ENCODE measurements around the gene VRK3. TPM values are rescaled to one million over a fixed set of nuclear protein-coding genes. Genes with fewer than 3 reads are reported as not detected.

The VRK3 gene
- total and polyA plus RNA-seq, 2 donors (not counting 3 experiments of a cell fraction or from before 2014, with no cell fraction given) = 20.4 to 36.0 TPM

DNA sequence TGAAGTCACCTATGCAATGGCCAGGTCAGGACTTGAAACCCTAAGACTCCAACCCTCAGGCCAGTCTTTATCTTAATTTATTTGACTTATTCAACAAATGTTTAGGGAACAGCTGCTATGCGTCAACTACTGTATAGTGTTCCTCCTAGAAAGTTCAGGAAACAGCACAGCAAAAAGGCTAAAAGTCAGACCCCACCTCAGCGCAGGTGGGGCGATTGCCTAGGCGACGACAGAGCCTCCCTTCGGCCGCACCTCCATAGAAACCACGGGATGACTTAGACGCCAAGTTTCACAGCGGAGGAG is 502 bp downstream of the VRK3 start:
- no peak for FAIRE-seq
- POLR2A ChIA-PET = no interaction called here
- BruUV-seq (replicated peaks) = TSS peak; percentile 78

GRCh38 chr19:50022823-50023222 is 2.3 kb downstream of the VRK3 start:
- intact Hi-C loops (cut with micrococcal nuclease) = no loop called here
- Histone ChIP-seq H3K4me2 (ENCODE audit: insufficient read depth, low read length) (no peak overlapping the region), H3K27ac (ENCODE audit: insufficient read depth, low read depth, low read length) (no peak overlapping the region), H3K27me3 (ENCODE audit: control insufficient read depth in 2 of 2, insufficient read depth in 2 of 2, low read length in 2 of 2) (no peaks in the 10 kb centered on the region), H3K9me3 (replicated peaks; ENCODE audit: control insufficient read depth, insufficient read depth, low read length) (no peaks in the 10 kb centered on the region), H3K4me3 (replicated peaks in 1 of 3; ENCODE audit: insufficient read depth in 1 of 3, low read depth in 1 of 3, low read length in 3 of 3) (no peak overlapping the region), H2AFZ (ENCODE audit: low read depth, low read length) (no peak overlapping the region), H3K4me1 (ENCODE audit: control insufficient read depth, extremely low read depth, insufficient read depth, low read length) (peaks cover 7% of the 10 kb centered on the region), H3K9ac (replicated peaks; ENCODE audit: extremely low read depth, insufficient read depth, low read length) (no peak overlapping the region), H3K36me3 (ENCODE audit: control insufficient read depth in 2 of 2, extremely low read depth in 1 of 2, insufficient read depth in 2 of 2, low read length in 2 of 2) (no peaks in the 10 kb centered on the region), H3K79me2 (ENCODE audit: control insufficient read depth, insufficient read depth, low read length) (peaks cover 34% of the 10 kb centered on the region), H4K20me1 (replicated peaks; ENCODE audit: control insufficient read depth, extremely low read depth, insufficient read depth, low read length) (no peaks in the 10 kb centered on the region), H3K9me1 (replicated peaks; ENCODE audit: control insufficient read depth, extremely low read depth, insufficient read depth, low read length) (no peaks in the 10 kb centered on the region)
- BruUV-seq (replicated peaks) = no TSS peak
- no peak for DNase-seq (ENCODE audit: low read depth, low spot score)
- POLR2A ChIA-PET = no interaction called here
- FAIRE-seq = no peak
- no peak for TF ChIP-seq CTCF (IDR thresholded peaks at IDR 0.05; ENCODE audit: extremely low read depth in 1 of 2, insufficient read depth in 1 of 2, low read depth in 1 of 2, low read length in 2 of 2)
- no peak for TF ChIP-seq EZH2 (IDR thresholded peaks at IDR 0.05; ENCODE audit: borderline replicate concordance, low read depth, low read length, severe bottlenecking)
- TF ChIP-seq POLR2A (IDR thresholded peaks at IDR 0.05; ENCODE audit: low read depth, low read length) = no peak
- no peak for TF ChIP-seq GATA2 (IDR thresholded peaks at IDR 0.05; ENCODE audit: insufficient read depth, insufficient read length, low read depth, low read length)
- CTCF ChIA-PET = no interaction called here
- dilution Hi-C loops (cut with MboI; ENCODE audit: extremely low pct_ligation_motif_present, low sequenced_read_pairs) = no loop called here

More for the DNA sequence above, 502 bp downstream of the VRK3 start:
- Histone ChIP-seq H3K27me3 (ENCODE audit: control insufficient read depth in 2 of 2, insufficient read depth in 2 of 2, low read length in 2 of 2) (no peaks in the 10 kb centered on the region), H3K9me1 (replicated peaks; ENCODE audit: control insufficient read depth, extremely low read depth, insufficient read depth, low read length) (no peaks in the 10 kb centered on the region), H3K36me3 (ENCODE audit: control insufficient read depth in 2 of 2, extremely low read depth in 1 of 2, insufficient read depth in 2 of 2, low read length in 2 of 2) (no peaks in the 10 kb centered on the region), H3K4me2 (ENCODE audit: insufficient read depth, low read length) (peak overlapping the region; percentile 64), H3K79me2 (ENCODE audit: control insufficient read depth, insufficient read depth, low read length) (peaks cover 36% of the 10 kb centered on the region), H4K20me1 (replicated peaks; ENCODE audit: control insufficient read depth, extremely low read depth, insufficient read depth, low read length) (no peaks in the 10 kb centered on the region), H3K9ac (replicated peaks; ENCODE audit: extremely low read depth, insufficient read depth, low read length) (peak overlapping the region; percentile 83), H3K27ac (ENCODE audit: insufficient read depth, low read depth, low read length) (peak overlapping the region; percentile 65), H3K4me3 (replicated peaks in 1 of 3; ENCODE audit: insufficient read depth in 1 of 3, low read depth in 1 of 3, low read length in 3 of 3) (peak overlapping the region; percentile 60 to 82 (median 82)), H2AFZ (ENCODE audit: low read depth, low read length) (peak overlapping the region; percentile 84), H3K9me3 (replicated peaks; ENCODE audit: control insufficient read depth, insufficient read depth, low read length) (no peaks in the 10 kb centered on the region), H3K4me1 (ENCODE audit: control insufficient read depth, extremely low read depth, insufficient read depth, low read length) (peaks cover 7% of the 10 kb centered on the region)
- no peak for TF ChIP-seq FOS (IDR thresholded peaks at IDR 0.05; ENCODE audit: borderline replicate concordance, insufficient read depth, low read length)
- no peak for TF ChIP-seq JUN (IDR thresholded peaks at IDR 0.05; ENCODE audit: borderline replicate concordance, insufficient read depth, insufficient read length, low read depth)
- intact Hi-C loops (cut with micrococcal nuclease) (loop anchor here (1.0 kb wide), 2 partner anchors 37 to 148 kb away; no protein-coding TSS in a partner anchor), dilution Hi-C loops (cut with MboI; ENCODE audit: extremely low pct_ligation_motif_present, low sequenced_read_pairs) (no loop called here)
- CTCF ChIA-PET = interaction anchor here (1.5 kb wide), 1 partner anchor 21 kb away, joined by 4 read pairs; no protein-coding TSS in a partner anchor
- DNase-seq (ENCODE audit: low read depth, low spot score) = no peak

Data from endothelial cell of umbilical vein (primary cell).